Activated CD4-positive, alpha-beta T cell treated with anti-CD3 and anti-CD28 coated beads for 48 hours (primary cell): Measurements from ENCODE around the gene STMN3.
"Not testable (repeated sequence)": the region's sequence is repeated elsewhere in the genome, so short reads cannot be mapped to it uniquely, and the experiment has no call there.

ENCODE experiments used
- DNase-seq: peaks from one replicate; pipeline ENCODE4 v3.0.0-alpha.2; 2020

The STMN3 gene

GRCh38 chr20:63653974-63654668 lies 897 bp upstream of the STMN3 start:
- DNase-seq: no peak

- DNase-seq: no peak
These were observed 838 bp downstream of the STMN3 start for GRCh38 chr20:63652192-63652980.

- DNase-seq: no peak
These were observed 1.4 kb downstream of the STMN3 start for GRCh38 chr20:63651942-63652191.

- DNase-seq: not testable (repeated sequence)
These were observed 2.7 kb downstream of the STMN3 start for GRCh38 chr20:63650486-63650885.

GRCh38 chr20:63648895-63649589 lies 4.2 kb downstream of the STMN3 start:
- DNase-seq: no peak

GRCh38 chr20:63648190-63648589 lies 5.0 kb downstream of the STMN3 start:
- DNase-seq: no peak

GRCh38 chr20:63645218-63645617 lies 8.0 kb downstream of the STMN3 start:
- no peak for DNase-seq

- DNase-seq: no peak
These were observed 9.3 kb downstream of the STMN3 start for GRCh38 chr20:63643946-63644345.

- no peak for DNase-seq
These were observed 9.7 kb downstream of the STMN3 start for GRCh38 chr20:63643499-63643898.

- DNase-seq: no peak
These were observed 10.5 kb downstream of the STMN3 start for GRCh38 chr20:63642527-63643247.

- DNase-seq: peak; percentile 98
These were observed 11.3 kb downstream of the STMN3 start for GRCh38 chr20:63641792-63642523.

GRCh38 chr20:63641146-63641791 lies 12.0 kb downstream of the STMN3 start:
- peak; percentile 65 for DNase-seq

GRCh38 chr20:63640686-63641085 lies 12.5 kb downstream of the STMN3 start:
- DNase-seq: not testable (repeated sequence)

GRCh38 chr20:63640086-63640485 lies 13.1 kb downstream of the STMN3 start:
- DNase-seq: no peak

GRCh38 chr20:63639093-63639975 lies 13.9 kb downstream of the STMN3 start:
- DNase-seq: peak; percentile 76

- no peak for DNase-seq
These were observed 16.2 kb downstream of the STMN3 start for GRCh38 chr20:63636752-63637628.

- peak; percentile 81 for DNase-seq
These were observed 17.6 kb downstream of the STMN3 start for GRCh38 chr20:63635431-63636141.

- no peak for DNase-seq
These were observed 19.5 kb downstream of the STMN3 start for GRCh38 chr20:63633732-63634131.

GRCh38 chr20:63631426-63631825 lies 21.8 kb downstream of the STMN3 start:
- DNase-seq: not testable (repeated sequence)
